ENCODE measurements around the gene LAMB4. TPM values are rescaled to one million over a fixed set of nuclear protein-coding genes. Genes with fewer than 3 reads are reported as not detected.
"Not testable (repeated sequence)": the region's sequence is repeated elsewhere in the genome, so short reads cannot be mapped to it uniquely, and the experiment has no call there.

LAMB4 gene
- total RNA-seq, 1 donor from 2014 or later: not detected

DNA sequence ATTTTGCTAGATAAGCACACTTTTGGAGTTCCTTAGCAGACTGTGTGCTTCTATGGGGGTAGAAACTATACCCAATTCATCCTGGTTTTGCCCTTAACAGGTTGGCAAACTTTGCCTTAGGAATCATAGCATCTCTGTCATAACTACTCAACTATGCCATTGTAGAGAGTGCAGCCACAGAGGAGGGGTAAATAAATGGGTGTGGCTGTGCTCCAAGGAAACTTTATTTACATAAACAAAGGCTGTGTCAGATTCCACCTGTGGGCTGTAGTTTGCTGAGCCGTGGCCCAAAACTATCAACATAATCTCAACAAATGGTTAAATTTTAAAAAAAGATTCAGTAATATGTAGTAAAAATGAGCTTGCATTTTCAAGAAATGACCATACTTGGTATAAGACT, 75.6 kb downstream of the LAMB4 start:
- intact Hi-C loops (cut with micrococcal nuclease): no loop called here

DNA sequence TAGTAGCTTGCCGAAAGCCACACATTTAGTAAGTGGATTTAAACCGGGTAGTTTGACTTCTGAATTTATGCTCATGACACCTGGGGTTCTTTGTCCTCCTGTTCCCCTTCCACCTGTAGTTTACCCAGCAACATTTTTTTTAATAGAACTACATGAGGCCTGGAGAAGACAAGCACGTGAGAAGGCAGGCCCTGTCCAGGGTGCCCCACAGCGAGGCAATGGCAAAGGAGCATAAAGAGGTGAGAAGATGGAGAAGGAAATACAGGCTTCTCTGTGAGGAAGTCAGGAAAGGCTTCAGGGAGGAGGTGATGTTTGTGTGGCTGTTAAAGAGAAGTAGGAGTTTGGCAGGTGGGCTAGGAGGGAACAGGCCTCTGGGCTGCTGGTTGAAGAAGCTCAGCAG, 76.9 kb downstream of the LAMB4 start:
- intact Hi-C loops (cut with micrococcal nuclease): no loop called here

DNA sequence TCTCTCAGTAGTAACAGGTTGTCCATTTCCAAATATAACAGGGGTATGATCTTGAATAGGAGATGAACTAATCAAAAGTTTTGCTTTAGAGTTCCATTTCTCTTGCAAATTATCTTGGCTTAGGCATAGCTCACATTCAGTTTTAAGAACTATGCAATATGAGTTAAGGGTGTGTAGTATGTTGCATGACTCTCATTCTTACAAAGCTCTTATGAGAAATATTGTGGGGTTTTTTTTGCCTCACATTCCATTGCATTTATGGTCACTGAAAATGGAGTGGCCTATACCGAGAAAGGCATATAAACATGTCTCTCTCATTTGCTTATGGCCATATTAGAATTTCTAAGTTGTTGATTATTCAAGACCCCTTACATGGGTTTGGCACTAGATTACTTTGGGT, 78.7 kb downstream of the LAMB4 start:
- intact Hi-C loops (cut with micrococcal nuclease): no loop called here

DNA sequence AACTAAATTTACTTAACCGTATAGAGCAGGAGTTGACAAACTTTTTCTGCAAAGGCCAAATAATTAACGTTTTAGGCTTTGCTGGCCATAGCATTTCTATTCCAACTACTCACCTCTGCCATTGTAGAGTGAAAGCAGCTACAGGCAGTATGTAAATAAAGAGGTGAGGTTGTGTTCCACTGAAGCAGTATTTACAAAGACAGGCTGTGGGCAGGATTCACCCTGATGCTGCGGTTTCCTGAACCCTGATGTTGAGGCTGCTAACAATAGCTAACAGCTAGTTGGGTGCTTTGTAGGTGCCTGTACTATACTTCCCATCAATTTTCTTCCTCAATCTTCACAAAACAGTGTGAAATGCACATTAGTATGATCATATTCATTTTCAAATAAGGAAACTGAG, 80.2 kb downstream of the LAMB4 start:
- intact Hi-C loops (cut with micrococcal nuclease): no loop called here

DNA sequence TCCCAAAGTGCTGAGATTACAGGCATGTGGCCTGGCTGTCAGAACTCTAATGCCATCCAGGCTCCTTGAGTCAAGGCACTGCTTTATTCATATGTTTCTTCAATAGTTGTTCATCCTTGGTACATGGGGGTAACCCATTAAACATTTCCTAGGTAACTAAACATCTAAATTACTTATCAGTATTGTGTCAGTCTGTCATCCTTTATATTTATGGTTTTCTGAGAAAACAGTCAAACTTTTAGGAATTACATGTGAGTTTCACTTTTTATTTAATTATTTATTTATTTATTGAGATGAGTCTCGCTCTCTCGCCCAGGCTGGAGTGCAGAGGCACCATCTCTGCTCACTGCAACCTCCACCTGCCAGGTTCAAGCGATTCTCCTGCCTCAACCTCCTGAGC, 81.7 kb downstream of the LAMB4 start:
- intact Hi-C loops (cut with micrococcal nuclease): no loop called here

DNA sequence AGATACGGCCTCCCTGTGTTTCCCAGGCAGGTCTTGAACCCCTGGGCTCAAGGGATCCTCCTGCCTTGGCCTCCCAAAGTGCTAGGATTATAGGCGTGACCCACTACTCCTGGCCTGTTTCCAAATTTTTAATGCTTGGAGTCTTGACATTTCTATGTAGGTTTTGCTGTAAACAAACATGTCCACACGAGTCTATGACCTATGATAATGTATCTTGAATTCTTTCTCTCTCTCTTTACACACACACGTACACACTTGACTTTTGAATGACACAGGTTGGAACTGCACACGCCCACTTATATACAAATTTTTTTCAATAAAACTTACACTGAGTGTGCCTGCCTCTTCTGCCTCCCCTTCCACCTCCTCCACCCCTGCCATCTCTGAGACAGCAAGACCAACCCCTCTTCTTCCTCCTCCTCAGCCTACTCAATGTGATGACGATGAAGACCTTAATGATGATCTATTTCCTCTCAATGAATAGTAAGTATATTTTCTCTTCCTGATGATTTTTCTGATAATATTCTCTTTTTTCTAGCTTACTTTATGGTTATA, 83.1 kb downstream of the LAMB4 start:
- intact Hi-C loops (cut with micrococcal nuclease): no loop called here

DNA sequence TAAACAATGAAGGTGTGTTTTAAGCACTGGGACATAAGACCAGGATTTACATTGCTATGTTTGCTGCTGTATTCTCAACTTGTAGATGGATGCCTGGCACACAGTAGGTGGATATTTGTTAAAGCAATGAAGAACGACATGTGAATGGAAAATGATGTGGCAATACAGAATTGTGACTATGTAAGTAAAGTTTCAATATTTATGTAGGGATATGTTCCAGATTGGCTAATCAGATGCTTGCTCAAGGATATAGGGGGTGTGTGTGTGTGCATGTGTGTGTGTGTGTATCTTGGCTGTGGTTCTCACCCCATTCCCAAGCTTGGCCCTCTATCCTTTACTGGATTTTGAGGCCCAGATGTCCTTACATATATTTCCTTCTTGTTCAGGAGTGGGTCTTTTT, 84.5 kb downstream of the LAMB4 start:
- intact Hi-C loops (cut with micrococcal nuclease): no loop called here

DNA sequence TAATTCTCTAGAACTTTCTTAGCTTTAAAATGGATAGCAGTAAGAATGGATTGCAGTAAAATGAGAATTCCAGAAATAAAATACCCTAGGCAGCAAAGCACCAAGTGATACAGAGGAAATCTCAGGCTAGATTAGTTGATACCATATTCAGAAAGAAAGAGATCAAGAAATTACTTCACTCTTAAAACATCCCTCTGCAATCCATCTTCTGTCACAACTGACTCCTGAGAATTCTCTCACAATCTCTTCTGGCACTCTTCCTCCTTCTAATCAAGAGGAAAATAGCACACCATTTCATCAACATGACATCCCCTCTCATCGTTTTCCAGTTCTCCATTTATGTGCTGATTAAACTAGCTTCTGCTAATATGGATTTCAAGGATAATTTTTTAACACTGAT, 85.0 kb downstream of the LAMB4 start:
- intact Hi-C loops (cut with micrococcal nuclease): no loop called here

DNA sequence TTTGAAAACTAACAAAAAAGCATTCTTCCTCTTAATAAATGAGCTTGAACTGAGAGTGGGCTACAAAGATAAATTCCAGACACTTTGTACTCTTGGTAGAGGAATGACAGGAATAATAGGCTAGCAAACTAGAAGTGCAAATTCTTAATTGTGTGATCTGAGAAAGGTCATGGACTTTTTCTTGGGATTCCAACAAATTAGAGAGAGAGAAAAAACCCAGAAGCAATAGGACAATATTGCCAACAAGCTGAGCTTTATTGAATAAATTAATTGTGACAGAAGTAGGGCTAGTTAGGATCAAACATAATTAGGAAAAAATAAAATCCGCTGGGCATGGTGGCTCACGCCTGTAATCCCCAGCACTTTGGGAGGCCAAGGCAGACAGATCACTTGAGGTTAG, 85.8 kb downstream of the LAMB4 start:
- intact Hi-C loops (cut with micrococcal nuclease): no loop called here

DNA sequence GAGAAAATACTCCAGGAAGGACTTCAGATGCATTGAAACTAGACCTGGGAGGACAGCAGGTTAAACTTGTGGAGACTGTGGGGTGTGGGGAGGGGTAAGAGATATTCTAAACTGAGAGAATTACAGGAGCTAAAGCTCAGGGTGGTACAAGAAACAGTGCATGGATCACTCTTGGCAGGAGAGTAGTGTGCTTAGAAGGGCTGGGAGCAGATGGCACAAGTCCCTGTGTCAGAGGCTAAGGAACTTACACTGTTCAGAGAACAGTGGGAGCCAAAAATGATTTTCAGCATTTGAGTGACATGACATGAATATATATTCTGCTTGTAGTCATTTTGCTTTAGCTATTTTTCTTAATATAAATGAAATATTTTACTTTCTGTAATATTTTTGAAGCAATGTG, 91.2 kb downstream of the LAMB4 start:
- intact Hi-C loops (cut with micrococcal nuclease): no loop called here

DNA sequence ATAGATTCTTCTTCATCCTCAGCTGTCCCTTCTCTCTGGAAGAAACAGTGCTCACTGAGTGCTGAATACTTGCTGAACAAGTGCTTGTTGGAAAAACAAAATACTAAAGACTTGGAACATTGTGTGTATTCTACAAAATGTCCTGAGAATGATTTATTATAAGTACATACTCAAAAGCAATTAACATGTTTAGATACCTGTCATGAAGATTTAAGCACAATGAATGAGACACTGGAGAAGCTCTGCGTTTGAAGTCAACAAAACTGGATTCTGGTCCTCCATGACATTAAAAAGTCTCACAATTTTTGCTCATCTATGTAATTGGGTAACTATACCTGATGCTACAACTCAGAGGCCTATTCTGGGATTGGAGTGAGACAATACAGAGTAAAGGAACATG, 92.4 kb downstream of the LAMB4 start:
- intact Hi-C loops (cut with micrococcal nuclease): no loop called here

DNA sequence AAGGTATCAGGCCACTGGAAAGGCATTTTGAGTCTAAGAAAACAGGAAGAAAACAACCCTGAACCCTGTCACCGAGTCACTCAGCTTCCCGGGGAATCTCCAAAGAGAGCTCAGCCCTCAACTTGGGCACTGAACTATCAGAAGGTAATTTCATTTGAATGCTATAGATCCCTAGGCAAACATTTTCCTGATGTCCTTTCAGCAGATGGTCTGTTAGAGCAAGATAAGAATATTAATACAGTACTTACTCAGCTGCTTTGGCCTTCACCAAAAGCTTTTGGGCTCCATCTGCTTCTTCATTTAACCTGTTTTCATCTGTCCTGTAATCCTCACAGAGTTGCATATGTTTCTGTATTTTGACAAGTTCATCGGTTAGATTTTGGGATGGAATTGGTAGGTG, 93.0 kb downstream of the LAMB4 start:
- intact Hi-C loops (cut with micrococcal nuclease): no loop called here

DNA sequence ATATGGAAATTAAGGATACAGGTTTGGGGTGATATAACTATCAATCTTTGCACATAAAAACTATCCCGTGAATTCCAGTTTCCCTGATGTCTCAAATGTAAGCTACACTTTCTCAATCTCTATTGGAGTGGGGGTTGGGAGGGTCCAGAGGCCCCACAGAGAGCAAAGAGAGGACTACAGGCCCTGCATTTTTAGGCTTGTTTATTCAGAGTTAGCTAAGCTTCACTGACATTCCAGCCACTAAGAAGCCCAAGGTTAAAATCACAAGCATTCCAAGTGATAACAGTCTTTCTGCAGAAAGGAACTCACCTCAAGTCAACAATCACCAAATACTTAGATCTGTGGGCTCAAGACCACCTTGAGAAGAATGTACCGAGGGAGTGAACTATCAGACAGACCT, 95.6 kb downstream of the LAMB4 start:
- intact Hi-C loops (cut with micrococcal nuclease): no loop called here

DNA sequence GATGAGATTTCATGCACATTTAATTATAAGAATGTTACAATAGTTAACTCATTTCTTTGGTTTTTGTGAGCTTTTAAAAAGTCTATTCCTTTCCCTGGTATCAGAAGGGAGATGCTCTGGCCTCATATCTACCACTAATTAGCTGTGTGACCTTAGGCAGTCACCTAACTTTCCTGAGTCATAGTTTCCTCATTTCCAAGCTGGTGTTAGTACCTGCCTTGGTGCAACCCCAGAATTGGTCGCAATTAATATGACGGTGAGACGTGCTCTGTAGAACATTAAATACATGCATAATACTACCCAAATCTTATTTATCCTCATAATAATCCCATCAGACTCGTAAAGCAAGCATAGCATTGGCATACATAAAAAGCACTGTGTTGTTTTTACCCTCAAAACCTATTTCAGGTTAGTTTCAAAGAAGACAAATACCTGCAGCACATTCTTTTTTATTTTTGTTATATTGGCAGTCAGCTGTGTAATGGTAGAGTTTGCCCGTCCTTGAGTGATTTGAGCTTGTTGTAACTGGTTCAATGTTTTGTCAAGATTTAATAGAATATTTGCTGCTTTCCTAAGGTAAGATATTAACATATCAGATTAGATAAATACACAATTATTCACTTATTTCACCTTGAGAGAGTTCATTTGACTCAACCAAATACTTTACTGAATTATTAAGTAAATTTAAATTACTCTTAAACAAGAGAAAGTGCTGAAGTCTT, 96.2 kb downstream of the LAMB4 start:
- intact Hi-C loops (cut with micrococcal nuclease): no loop called here

DNA sequence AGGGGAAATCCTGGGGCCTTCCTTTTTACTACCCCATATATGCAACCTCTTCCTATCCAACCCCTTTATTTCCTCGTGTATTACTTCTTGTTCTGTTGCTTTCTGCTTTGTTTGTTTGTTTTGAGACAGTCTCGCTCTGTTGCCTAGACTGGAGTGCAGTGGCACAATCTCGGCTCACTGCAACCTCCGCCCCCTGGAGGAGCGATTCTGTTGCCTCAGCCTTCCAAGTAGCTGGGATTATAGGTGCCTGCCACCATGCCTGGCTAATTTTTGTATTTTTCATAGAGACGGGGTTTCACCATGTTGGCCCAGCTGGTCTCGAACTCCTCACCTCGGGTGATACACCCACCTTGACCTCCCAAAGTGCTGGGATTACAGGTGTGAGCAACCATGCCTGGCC, 96.9 kb downstream of the LAMB4 start:
- intact Hi-C loops (cut with micrococcal nuclease): not testable (repeated sequence)

DNA sequence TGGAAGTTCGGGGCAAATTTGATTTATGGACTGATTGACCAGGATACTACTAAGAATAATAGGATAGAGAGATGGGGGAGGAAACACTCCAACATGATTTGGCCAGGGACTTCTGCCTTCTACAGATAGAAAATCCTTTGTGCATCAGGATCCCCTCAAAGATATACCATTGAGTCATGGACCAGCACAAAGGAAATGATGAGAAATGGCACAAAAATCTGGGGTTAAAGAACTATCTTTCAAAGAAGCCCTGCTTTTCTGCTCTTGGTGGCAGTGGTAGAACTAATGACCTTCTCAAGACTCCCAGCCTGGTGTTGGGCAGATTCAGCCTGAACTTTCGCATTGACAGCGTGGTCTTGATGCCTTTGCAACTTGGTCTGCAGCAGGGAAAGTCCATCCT, 99.6 kb downstream of the LAMB4 start:
- intact Hi-C loops (cut with micrococcal nuclease): no loop called here

DNA sequence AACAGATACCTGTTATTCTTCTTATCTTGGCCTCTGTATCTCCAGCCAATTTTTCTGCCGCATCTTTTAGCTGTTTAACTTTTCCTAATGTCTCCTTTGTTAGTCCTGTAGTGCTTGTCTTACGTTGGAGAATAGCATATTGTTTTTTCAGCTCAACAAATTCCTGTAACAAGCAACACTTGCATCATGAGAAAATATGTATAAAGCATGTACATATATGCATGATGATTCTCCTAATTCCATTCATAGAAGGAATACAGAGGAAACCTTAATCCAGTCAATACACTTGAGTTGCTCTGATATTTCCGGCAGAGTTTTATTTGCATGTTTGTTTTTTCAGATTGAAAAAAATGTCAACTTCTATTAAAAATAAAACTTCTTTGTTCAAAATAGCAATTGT, 101.1 kb downstream of the LAMB4 start:
- intact Hi-C loops (cut with micrococcal nuclease): no loop called here

DNA sequence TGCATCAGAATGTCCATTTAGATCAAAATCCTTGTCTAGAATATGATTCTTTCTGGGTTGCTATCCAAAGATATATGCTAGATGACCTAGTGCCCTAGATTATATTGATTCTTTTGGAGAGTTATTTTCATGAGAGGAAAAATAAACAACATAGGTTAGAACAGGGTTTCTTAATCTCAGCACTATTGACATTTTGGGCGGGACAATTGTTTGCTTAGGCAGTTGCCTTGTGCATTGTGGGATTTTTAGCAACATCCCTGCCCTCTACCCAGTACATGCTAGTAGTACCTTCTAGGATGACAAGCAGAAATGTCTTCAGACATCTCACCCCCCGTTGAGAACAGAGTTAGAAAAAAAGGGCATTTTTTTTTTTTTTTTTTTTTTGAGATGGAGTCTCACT, 102.0 kb downstream of the LAMB4 start:
- intact Hi-C loops (cut with micrococcal nuclease): no loop called here

DNA sequence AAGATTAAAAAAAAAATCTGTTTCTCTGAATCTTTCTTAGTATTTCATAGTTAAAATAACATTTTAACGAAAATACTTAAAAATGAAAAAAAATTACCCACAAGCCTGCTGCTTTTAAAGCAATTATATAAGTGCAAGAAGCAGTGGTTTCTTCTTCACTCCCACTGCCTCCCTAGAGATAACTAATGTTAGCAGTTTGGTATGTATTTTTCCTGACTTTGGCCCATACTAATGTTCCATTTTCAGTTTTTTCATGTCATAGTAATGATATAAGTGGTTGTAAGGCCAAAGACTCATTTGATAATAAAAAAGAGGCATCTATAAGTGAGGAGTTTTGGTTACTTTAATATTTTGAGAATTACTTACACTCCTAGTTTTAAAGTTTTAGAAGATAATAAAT, 102.9 kb downstream of the LAMB4 start:
- intact Hi-C loops (cut with micrococcal nuclease): no loop called here

DNA sequence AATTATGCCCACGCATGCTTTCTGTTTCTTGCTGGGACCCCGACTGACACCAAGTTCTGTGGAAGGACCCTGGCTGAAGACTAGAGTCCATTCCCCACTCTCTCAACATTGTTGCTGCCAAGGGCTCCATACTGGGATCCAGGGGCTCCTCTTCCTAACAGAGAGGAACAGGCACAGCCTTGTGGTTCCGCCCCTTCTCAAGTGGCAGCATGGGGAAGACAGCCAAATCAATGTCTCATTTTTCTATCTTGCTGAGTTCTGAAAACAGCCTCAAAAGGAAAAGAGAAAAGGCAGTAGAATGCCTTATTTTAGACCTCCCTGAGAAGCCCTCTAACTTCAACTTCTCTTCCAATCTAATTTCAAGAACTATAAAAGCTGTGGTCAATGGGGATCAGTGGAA, 103.5 kb downstream of the LAMB4 start:
- intact Hi-C loops (cut with micrococcal nuclease): no loop called here

DNA sequence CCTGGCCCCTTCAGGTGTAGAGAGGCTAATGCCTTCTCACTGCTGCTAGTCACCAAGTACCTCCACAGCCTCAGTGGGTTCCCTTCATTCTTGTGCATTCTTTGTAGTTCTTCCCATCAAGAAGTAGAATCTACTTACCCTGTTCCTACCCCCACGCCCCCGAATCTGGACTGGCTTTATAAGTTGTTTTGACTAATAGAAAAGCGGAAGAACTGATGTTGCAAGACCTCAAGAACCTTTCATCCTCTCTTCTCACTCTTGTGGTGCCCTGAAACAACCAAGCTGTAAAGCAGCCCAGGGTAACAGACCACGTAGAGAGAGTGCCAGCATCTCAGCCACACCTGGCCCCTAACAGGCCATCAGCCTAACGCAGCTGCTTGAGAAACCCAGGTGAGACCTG, 104.0 kb downstream of the LAMB4 start:
- intact Hi-C loops (cut with micrococcal nuclease): no loop called here

DNA sequence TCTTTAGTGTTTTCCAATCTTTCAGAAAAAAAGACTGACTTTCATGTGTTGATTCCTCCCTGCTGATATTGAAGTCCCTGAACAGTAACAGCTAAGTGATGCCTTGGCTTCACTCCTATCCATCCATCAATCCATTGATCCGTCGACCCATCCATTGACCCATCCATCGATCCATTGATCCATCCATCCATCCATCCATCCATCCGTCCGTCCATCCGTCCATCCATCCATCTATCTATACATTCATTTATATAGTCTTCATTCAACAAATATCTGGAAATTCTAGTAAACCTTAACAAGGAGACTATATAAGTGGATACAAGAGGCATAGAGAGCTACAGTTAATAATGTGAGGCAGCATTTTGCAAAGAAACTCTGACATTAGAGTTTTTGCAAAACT, 105.6 kb downstream of the LAMB4 start:
- intact Hi-C loops (cut with micrococcal nuclease): no loop called here

DNA sequence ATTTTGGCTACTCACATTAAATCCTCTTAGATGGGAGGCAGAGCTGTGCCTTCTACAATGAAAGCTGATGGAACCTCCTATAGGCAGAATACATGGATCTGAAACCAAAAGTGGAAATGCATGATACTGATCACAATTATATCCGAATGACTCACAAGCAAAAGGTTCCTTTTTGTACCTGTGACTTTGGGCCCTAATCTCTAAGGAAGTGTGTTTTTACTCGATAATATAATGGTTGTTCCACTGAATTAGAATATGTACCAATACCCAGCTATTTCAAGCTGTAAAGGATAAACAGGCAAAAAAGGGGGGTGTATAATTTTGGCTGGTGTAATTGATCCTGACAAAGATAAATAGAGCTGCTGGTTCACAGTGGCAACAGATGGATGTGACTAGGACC, 109.6 kb downstream of the LAMB4 start:
- intact Hi-C loops (cut with micrococcal nuclease): no loop called here

DNA sequence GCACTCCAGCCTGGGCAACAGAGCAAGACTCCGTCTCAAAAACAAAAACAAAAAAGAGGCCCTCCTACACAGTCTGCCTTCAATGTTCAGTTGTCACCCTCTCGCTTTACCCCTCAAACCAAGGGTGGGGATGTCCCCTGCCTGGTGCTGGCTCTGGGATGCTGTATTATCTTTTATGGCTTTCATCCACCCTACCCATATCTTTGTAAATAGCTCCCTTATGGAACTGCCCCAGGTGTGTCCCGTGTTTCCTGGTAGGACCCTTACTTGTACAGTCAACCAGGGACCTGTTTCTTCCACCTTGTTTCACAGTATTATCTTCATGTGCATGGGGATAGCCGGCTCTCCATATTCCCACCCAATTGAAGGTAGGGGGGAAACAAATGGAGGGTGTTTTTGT, 111.5 kb downstream of the LAMB4 start:
- intact Hi-C loops (cut with micrococcal nuclease): no loop called here
